DMS 273 treated with DMSO at 0.1 percent for 48 hours (cell line): Measurements from ENCODE around the gene IMPG1.

Experiments used
- DNase-seq: peaks from one replicate; lab custom pipeline; 2025; lab: John Stamatoyannopoulos, UW

IMPG1 gene

GRCh38 chr6:76072562-76072961 lies at the start of gene IMPG1:
Gene IMPG1 (minus strand): TSS chr6:76072662. CDS start chr6:76072488, 174 bp downstream.
- no peak for DNase-seq

DNA sequence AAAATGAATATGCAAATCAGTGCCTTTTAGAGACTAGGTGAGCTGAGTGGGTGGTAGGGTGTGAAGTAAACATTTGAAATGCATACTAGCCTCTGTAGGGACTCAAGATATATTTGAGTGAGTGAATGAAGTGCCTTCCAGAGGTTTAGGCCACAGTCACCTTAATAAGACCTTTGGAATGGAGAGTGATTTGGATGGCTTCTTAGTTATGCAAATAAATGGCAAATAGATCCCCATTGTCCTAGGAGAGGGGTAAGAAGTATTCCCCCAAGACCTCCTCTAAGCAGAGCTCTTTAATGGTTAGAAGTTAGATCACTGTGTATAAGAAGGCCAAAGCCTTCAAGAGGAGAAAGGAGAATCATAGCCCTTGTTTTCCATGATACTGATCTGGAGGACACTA lies 47.8 kb upstream of the IMPG1 start:
- no peak for DNase-seq

DNA sequence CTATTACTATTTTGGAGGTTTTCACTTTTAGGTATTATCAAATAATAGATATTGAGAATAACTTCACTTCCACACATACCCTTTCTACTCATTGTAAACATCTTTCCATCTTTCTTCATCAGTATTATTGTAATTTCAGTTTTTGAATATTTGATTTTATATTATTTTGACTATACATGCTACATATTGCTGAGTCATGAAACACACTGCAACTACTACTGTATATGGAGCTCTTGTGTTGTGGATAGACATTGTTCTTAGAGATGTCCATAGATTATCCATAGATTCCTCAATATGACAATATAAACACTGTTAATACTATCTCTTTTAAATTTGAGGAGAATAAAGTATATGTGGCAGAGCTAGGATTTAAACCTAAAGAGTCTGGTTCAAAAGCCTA lies 819 bp upstream of the IMPG1 start:
- DNase-seq: no peak

DNA sequence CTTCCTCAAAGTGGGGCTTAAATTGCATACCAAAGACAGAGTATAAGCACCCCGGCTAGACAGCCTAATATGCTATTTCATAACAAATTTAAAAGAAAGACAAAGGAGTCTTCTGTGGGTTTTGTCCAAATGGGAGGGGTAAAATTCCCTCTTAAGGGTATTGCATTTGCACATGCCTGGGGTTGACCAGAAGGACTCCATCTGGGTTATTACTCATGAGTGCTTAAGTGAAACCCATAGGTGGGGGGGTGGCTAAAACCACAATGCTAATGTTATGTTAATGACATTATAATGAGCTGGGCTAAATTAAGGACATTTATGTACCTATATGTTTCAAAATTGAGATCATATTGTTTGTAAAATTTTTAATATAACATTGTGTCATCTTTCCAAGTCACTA lies 15.0 kb downstream of the IMPG1 start:
- no peak for DNase-seq

DNA sequence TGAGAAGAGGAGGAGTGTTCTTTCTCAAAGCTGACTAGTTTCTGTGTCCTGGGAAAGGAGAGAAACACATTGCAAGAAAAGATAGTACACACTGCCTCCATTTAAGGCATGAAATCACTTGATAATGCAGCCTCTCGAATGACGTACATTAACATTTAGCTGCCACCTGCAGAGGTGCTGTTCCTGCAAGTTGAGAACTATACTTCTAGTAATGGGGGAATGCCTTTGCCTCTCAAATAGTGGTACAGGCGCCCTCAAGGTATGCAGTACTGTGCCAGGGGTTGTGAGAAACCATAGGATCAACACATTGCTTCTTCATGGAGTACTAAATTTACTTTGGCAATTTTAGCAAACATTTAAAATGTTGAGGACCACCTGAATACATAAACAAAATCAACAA lies 20.1 kb downstream of the IMPG1 start:
- no peak for DNase-seq

DNA sequence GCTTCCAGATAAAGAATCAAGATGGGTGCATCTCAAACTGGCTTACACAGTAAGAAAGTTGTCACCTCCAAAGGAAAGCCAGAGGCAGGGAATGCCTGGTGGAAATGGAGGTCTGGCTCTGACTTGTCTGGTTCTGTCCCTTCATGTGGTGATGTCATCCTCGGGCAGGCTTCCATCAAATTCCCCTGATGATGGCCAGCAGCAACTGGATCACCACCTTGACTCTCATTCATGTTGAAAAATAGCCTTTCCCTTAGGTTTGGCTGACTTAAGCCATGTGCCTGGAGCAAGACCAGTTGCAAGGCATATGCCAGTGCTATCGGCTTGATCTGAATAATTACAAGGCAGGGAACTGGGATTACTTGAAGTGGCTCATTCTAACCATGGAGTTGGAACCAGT lies 28.8 kb downstream of the IMPG1 start:
- no peak for DNase-seq

DNA sequence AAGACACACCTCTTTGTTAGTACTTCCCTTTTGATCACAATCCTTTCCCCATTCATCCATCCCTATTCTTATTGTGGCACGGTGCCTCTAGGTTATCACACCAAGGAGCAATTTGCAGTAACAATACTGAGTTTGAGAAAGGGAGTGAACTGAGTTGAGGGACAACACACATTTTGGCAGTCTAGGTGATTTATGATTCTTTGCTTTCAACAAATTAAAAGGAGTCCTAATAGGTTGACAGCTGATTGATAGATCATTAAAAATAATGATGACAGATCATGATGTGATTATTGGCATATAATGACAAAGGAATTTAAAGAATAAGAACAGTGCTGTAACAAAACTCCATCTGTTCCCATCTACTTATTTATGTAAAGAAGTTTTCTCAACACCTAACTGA lies 36.7 kb downstream of the IMPG1 start:
- no peak for DNase-seq

- DNase-seq: no peak
Observed at GRCh38 chr6:76026101-76026500, 46.4 kb downstream of the IMPG1 start.

DNA sequence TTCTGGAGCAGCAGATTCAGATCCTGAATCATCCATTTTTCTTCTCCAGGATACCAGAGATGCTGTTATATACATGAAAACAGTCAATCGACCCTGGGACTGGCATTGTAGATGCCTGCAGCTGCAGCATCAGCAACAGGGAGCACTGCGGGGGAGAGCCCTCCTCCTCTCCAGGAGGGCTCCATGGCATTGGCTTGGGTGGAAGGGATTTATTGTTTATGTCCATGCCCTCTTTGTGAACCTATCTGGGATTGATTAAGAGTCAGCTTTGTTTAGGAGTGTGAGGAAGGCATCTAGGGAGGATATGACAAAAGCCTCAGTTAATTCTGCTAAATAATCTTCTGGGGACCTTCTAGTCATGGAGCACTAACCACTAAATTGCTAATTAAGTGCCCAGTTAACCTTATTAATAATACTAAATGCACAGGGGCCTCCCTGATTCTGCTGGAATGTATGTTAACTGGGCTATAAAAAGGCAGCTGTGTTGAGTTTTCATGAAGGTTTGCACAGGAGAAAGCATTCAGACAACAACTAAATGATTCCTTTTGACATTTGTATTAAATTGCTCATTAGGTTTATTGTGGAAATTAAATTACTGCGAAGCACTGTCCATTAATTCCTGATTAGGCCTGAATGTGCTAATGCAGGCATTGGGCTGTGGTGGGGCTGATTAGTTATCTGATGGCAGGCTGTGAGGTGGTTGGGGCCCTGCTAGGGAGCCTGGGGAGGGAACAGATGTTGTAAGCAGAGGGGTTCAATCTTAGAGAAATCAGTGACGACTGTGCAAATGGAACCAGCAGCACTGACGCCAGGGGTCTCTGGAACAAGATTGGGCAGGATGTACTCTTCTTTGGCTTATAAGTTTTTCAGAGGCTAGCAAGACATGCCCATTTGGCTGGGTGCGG lies 57.6 kb downstream of the IMPG1 start:
- no peak for DNase-seq

- no peak for DNase-seq
Observed at GRCh38 chr6:76004202-76004601, 68.3 kb downstream of the IMPG1 start.

- DNase-seq: no peak
Observed at GRCh38 chr6:76003686-76004085, 68.8 kb downstream of the IMPG1 start.

GRCh38 chr6:76003113-76003512 lies 69.3 kb downstream of the IMPG1 start:
- DNase-seq: no peak

- DNase-seq: no peak
Observed at GRCh38 chr6:76000629-76001028, 71.8 kb downstream of the IMPG1 start.

DNA sequence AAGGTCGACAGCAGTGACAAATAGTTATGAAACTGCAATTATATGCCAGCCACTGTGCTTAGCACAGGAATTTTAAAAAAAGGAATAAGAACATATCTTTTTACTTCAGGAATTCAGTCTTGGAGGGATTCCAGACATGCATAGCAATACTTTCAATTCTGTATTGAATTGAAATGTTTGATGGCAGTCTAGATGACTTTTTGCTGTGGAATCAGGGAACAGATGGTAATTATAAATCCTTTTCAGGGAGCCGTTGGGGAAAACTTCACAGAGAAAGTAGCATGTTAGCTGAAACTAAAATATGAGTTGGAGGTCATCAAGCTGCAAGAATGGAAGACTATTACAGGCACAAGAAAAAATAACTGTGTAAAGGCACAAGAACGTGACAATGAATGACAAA lies 74.8 kb downstream of the IMPG1 start:
- DNase-seq: no peak

DNA sequence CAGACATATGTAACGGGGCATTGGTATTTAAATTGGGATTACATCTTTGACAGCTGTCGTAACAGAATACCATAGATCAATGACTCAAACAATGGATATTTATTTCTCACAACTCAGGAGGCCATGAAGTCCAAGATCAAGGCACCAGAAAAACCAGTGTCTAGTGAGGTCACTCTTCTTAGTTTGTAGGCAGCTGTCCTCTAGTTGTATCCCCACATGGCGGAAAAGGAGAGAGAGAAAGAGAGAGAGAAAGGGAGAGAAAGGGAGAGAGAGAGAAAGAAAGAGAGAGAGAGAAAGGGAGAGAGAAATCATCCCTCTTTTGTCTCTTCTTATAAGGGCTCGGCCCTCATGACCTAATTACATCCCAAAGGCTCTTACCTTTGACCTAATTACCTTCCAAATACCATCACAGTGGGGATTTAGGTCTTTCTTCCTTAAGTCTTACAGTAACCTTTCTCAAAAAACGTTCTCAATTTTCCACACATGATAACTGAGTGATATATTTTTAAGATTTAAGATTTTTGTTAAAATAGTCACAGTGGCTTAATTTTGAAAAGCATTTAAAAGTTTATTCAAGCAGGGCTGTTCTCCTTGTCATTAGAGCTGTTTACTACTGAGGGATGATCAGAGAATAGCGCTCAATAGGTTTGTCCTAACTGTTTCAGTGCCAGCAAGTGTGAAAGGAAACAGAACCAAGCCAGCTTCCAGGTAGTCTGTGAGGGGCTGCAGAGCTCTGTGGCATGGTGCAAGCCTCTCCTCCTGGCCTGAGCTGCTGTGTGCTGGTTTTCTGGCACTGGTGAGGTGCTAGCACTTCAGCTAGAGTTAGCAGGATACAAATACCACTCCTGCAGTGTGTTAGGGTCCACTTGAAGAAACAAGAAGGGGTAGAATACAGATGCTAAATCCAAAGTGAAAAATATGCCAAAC lies 79.0 kb downstream of the IMPG1 start:
- DNase-seq: no peak

GRCh38 chr6:75991941-75992340 lies 80.5 kb downstream of the IMPG1 start:
- DNase-seq: no peak

DNA sequence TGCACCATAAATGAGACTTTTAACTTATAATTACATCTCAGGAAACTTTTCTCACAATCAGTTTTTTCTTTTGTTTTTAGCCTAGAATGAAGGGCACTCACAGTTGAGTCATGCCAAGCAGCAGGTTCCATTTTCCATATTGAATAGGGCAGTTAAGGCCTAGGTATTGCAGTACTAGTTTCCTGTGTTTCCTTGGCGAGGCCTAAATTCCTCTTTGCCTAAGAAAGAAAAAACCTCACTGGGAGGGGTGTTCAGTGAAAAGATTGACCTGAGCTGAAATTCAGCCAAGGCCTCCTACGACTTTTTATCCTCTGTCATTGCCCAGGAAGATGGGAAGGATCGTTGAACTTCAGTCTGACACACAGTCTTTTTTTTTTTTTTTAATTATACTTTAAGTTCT lies 85.5 kb downstream of the IMPG1 start:
- DNase-seq: no peak

- no peak for DNase-seq
Observed at GRCh38 chr6:75975904-75976303, 96.6 kb downstream of the IMPG1 start.

DNA sequence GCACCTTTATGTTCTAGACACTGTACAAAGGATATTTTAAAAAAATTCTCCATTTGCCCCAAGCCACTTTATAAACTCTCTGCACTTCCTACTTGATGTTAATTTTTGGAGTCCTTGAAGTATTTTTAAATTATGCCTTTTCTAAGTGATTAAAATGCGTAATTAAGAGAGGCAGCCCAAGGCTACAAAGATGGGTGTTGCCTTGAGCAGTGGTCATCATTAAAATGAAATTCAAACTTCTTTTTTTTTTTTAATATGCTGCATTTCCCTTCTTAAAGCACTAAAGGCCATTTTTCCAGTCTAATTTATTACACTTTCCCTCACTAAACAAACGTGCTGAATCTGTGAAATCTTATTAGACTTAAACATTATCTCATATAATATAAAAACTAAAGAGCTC lies 102.4 kb downstream of the IMPG1 start:
- no peak for DNase-seq

DNA sequence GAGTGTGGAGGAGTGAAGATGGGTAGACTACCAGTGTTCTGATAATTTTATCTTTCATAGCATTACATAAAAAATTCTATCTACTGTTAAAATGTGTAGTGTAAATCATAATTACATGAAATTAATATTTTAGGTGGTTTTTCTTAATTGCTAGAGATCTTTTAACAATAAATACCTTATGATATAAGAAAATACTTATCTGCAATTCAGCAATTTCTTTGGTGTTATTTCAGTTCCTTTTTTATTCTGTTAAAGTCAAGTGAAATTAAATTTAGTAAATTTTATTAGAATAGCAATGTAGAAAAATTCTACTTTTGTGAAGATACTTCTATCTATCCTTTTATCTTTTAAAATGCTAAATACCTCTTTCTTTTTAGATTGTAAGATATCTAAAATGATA lies 104.3 kb downstream of the IMPG1 start:
- DNase-seq: no peak

DNA sequence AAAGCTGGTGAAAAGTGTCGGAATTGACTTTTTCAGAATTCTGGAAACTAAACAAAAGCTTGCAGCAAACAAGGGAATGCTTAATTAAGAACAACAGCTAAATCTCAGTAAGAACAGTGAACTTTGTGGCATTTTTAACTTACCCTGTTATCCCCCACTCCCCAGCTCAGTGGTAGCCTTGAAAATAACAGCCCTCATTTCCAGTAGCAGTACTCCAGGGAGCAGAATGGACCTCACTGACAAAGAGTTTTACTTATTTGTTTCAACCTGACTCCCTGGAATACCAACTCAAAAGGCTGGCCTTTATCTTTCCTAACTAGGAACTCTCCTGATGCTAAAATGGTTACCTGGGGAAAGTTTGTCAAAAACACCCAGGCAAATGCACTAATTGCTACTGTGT lies 108.9 kb downstream of the IMPG1 start:
- DNase-seq: no peak

DNA sequence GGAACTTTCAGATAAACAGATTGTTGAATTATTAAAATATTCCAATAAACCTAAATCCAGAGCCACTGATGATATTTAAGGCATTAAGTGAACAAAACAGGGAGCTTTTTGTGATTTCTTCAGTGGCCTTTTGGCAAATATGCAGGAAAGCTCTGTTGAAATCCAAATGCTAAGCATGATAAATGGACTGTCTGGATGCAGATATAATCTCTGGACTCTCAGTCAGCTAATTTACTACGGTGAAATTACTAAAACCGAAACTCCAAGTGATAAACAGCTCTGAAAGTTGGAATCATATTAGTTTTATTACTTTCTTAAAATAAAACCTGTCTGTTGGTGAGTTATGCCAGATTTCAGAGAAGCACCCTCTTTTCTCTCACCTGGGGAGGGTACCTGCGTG lies 120.3 kb downstream of the IMPG1 start:
- no peak for DNase-seq

DNA sequence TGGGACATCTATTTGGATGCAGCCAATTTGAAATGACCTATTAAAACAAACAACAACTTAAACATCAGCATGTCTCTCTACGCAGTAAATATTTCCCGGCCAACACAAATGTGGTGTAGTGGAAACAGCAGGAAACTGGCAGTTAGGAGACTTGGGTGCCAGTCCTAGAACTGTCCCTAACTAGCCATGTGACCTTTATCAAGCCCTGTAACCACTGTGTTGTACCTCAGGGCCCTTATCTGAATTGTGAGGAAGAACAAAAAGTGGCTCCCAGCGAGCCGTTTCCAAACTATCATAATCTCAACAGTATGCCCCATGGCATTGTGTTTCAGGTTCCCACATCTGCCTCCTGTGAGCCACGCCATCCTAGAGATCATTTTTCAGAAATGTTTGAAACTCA lies 124.5 kb downstream of the IMPG1 start:
- no peak for DNase-seq
